Measurements from ENCODE around the gene FAM229A.

DNA sequence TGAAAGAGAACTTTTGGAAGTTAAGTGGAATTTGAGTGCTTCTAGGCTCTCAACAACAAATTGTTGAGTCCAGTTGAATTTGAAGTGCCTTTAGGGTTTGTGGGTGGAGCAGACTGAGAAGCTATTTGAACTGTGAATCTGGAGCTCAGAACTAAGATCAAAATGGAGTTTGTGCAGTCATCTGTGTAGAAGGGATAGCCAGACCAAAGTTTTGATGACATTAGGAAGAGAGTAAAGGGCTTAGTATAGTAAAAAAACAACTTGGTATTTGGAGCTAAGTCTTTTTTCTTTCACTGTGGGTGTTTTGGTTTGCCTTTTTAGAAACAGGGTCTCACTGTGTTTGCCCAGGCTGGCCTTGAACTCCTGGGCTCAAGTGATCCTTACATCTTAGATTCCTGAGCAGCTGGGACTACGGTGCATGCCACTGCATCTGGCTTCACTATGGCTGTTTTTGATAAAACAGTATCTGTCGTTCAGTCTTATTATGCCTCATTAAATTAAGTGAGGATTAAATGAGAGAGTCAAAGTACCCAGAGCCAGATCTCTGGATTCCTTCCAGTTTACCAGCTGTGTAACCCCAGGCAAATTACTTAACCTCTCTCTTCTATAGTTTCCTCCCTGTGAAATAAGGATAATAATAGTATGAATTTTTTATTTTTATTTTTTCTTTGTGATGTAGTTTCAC is 50.4 kb downstream of the FAM229A start:
- TF ChIP-seq EZH2 (IDR thresholded peaks at IDR 0.05; ENCODE audit: borderline replicate concordance) = no peak
- no peak for TF ChIP-seq CTCF (IDR thresholded peaks at IDR 0.05; ENCODE audit: poor library complexity)

Data from hepatocyte (in vitro differentiated cells).